ENCODE data around the gene F2. TPM values are rescaled to one million over a fixed set of nuclear protein-coding genes. Genes with fewer than 3 reads are reported as not detected.

The F2 gene
- total RNA-seq, 2 donors from 2014 or later: 1.2 TPM; not detected in 1

DNA sequence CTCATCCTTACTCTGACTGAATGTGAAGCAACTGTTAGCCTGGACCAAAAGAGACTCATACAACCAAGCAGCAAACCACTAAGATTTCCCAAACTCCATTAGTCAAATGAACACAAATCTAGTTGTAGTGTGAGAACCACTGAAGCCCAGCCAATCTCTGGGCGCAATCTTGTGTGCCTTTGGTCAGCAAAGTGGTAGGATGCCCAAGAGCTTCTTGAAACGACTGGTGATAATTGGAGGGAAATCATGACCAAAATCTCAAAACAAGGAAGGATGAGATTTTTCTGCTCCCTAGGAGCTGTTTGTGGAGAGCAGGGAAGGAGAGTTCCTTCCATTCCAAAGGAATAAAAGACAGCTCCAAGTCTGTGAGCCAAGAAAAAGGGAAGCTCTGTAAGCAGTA lies 24.0 kb downstream of the F2 start:
- Histone ChIP-seq H3K9ac (ENCODE audit: low read depth in 2 of 2, low read length in 2 of 2) (no peak overlapping the region), H3K27ac (no peak overlapping the region), H3K9me3 (no peaks in the 10 kb centered on the region), H3K4me3 (no peak overlapping the region), H3K27me3 (no peaks in the 10 kb centered on the region), H3K36me3 (peaks cover under 1% of the 10 kb centered on the region), H3K4me1 (no peaks in the 10 kb centered on the region)
- TF ChIP-seq, protein P1, sequence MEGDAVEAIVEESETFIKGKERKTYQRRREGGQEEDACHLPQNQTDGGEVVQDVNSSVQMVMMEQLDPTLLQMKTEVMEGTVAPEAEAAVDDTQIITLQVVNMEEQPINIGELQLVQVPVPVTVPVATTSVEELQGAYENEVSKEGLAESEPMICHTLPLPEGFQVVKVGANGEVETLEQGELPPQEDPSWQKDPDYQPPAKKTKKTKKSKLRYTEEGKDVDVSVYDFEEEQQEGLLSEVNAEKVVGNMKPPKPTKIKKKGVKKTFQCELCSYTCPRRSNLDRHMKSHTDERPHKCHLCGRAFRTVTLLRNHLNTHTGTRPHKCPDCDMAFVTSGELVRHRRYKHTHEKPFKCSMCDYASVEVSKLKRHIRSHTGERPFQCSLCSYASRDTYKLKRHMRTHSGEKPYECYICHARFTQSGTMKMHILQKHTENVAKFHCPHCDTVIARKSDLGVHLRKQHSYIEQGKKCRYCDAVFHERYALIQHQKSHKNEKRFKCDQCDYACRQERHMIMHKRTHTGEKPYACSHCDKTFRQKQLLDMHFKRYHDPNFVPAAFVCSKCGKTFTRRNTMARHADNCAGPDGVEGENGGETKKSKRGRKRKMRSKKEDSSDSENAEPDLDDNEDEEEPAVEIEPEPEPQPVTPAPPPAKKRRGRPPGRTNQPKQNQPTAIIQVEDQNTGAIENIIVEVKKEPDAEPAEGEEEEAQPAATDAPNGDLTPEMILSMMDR (IDR thresholded peaks at IDR 0.05): no peak
- intact Hi-C loops (cut with DNase I): no loop called here
- no peak for DNase-seq

DNA sequence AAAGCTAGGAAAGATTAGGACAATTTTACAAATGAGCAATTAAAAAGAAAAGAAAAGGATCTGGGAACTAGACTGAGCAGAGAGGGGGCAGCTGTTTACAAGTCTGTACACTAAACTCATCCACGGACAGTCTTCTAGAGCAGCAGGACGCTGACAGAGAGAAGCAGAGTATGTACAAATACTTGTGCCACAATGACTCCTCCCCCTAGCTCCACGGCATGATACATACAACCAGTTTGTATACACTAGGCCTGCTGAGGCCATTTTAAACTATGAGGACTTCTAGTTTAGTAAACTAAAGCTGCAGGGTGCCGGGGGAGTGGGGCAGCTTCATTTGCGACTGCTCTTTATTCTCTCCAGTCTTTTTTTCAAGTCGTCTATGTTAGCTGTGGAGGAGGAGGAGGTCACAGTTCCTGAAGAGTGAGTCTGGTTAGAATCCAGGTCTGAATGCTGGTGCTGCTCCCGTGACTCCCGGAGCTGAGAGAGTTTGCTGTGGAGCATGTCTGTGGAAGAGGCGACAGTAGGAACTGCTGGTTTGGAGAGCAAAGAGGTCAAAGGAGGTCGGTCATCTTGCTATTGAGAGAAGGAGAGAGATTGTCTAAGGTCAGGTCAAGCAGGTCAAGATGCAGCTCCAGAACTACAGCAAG lies 24.8 kb downstream of the F2 start:
- TF ChIP-seq, protein P1 (IDR thresholded peaks at IDR 0.05): no peak
- DNase-seq: no peak
- Histone ChIP-seq H3K9me3 (no peaks in the 10 kb centered on the region), H3K9ac (ENCODE audit: low read depth in 2 of 2, low read length in 2 of 2) (no peak overlapping the region), H3K27ac (no peak overlapping the region), H3K36me3 (peaks cover 5% of the 10 kb centered on the region), H3K4me1 (no peaks in the 10 kb centered on the region), H3K27me3 (no peaks in the 10 kb centered on the region), H3K4me3 (no peak overlapping the region)
- intact Hi-C loops (cut with DNase I): no loop called here

DNA sequence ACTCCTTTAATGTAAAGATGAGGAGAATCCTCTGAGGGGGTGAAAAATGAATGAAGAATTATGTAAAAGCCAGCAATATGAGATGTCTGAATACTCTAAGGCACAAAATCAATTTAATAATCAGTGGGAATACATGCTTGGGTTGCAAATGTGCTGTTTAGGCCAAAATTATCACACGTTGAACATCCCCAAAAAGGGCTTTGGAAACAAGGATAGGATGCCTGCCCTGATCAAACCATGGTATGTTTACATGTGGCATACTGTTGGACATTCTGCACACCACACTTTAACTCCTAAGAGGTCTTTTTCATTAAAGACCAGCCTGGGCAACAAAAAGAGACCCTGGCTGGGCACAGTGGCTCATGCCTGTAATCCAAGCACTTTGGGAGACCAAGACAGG lies 26.3 kb downstream of the F2 start:
- no peak overlapping the region for H3K9ac ChIP-seq (ENCODE audit: low read depth in 2 of 2, low read length in 2 of 2)
- H3K27ac ChIP-seq: no peak overlapping the region
- intact Hi-C loops (cut with DNase I): no loop called here
- no peak overlapping the region for H3K4me3 ChIP-seq
- DNase-seq: no peak
- H3K27me3 ChIP-seq: no peaks in the 10 kb centered on the region
- H3K36me3 ChIP-seq: peaks cover 5% of the 10 kb centered on the region
- H3K4me1 ChIP-seq: no peaks in the 10 kb centered on the region
- TF ChIP-seq, protein P1 (IDR thresholded peaks at IDR 0.05): no peak
- H3K9me3 ChIP-seq: no peaks in the 10 kb centered on the region

DNA sequence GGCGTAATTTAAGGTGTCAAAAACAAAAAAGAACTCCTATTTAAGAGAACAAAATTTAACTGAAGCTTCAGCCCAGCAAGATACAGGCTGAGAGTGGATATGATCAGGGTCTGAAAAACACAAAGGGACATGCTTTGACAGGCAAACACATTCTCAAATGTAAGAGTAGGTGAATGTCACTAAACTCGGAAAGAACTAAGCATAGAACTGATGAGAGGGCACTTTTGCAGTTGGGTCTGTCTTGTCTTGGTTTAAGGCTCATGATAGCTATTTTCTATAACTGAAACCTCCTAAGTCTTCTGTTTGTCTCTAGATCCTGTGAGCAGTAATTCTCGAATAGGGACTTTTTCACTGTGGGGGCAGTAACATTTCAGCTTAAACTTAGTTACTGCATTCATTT lies 27.0 kb downstream of the F2 start:
- TF ChIP-seq, protein P1 (IDR thresholded peaks at IDR 0.05): no peak

DNA sequence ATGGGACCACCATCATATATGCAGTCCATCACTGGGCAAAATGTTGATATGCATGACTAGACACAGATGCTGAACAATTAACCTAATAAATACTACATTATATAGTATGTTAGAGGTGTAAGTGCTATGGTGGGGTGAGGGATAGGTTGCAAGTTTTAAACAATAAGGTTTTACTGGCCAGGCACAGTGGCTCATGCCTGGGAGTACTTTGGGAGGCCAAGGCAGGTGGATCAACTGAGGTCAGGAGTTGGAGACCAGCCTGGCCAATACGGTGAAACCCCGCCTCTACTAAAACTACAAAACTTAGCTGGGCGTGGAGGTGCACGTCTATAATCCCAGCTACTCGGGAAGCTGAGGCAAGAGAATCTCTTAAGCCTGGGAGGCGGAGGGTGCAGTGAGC lies 28.1 kb downstream of the F2 start:
- Histone ChIP-seq H3K27ac (no peak overlapping the region), H3K9ac (ENCODE audit: low read depth in 2 of 2, low read length in 2 of 2) (no peak overlapping the region), H3K4me1 (no peaks in the 10 kb centered on the region), H3K36me3 (peaks cover 5% of the 10 kb centered on the region), H3K9me3 (no peaks in the 10 kb centered on the region), H3K27me3 (no peaks in the 10 kb centered on the region), H3K4me3 (no peak overlapping the region)
- DNase-seq: no peak
- TF ChIP-seq, protein P1 (IDR thresholded peaks at IDR 0.05): no peak
- intact Hi-C loops (cut with DNase I): no loop called here

More for the DNA sequence above, 27.0 kb downstream of the F2 start:
- H3K9me3 ChIP-seq: no peaks in the 10 kb centered on the region
- H3K36me3 ChIP-seq: peaks cover 5% of the 10 kb centered on the region
- no peak overlapping the region for H3K27ac ChIP-seq
- H3K27me3 ChIP-seq: no peaks in the 10 kb centered on the region
- no peak for DNase-seq
- H3K4me3 ChIP-seq: no peak overlapping the region
- H3K9ac ChIP-seq (ENCODE audit: low read depth in 2 of 2, low read length in 2 of 2): no peak overlapping the region
- H3K4me1 ChIP-seq: no peaks in the 10 kb centered on the region
- intact Hi-C loops (cut with DNase I): no loop called here

Measured in colonic mucosa (tissue), 4 donors.